ENCODE measurements around the gene KCNAB2. TPM values are rescaled to one million over a fixed set of nuclear protein-coding genes. Genes with fewer than 3 reads are reported as not detected.

KCNAB2 gene
- total and polyA plus RNA-seq, 4 donors: 1.8 to 5.9 (median 4.5) TPM

DNA sequence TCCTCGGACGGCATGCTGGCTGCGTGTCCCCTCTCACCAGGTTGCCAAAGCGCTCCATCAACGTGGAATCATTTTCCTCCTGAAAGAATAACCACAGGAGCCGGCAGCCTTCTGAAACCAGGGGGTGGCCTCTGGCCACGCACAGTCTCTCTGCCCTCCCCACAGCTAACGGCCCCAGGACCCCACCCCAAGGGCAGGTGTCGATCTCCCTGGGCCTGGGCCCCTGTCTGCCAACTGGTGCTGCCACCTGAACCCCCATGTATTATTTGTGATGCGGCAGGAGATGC lies 46.1 kb downstream of the KCNAB2 start:
- no peaks in the 10 kb centered on the region for H3K27me3 ChIP-seq (ENCODE audit: control insufficient read depth in 4 of 4, insufficient read depth in 4 of 4, low read length in 3 of 4)
- TF ChIP-seq REST (IDR thresholded peaks at IDR 0.05): no peak
- TF ChIP-seq JUND (IDR thresholded peaks at IDR 0.05): no peak
- no peak for TF ChIP-seq NR2F2 (IDR thresholded peaks at IDR 0.05)
- TF ChIP-seq SP1 (IDR thresholded peaks at IDR 0.05): no peak
- no peak for TF ChIP-seq FOXA1 (IDR thresholded peaks at IDR 0.05)
- TF ChIP-seq, protein P1, sequence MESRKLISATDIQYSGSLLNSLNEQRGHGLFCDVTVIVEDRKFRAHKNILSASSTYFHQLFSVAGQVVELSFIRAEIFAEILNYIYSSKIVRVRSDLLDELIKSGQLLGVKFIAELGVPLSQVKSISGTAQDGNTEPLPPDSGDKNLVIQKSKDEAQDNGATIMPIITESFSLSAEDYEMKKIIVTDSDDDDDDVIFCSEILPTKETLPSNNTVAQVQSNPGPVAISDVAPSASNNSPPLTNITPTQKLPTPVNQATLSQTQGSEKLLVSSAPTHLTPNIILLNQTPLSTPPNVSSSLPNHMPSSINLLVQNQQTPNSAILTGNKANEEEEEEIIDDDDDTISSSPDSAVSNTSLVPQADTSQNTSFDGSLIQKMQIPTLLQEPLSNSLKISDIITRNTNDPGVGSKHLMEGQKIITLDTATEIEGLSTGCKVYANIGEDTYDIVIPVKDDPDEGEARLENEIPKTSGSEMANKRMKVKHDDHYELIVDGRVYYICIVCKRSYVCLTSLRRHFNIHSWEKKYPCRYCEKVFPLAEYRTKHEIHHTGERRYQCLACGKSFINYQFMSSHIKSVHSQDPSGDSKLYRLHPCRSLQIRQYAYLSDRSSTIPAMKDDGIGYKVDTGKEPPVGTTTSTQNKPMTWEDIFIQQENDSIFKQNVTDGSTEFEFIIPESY (IDR thresholded peaks at IDR 0.05): no peak
- TF ChIP-seq RXRA (IDR thresholded peaks at IDR 0.05): no peak
- TF ChIP-seq HNF4A (conservative IDR thresholded peaks at IDR 0.05): no peak
- TF ChIP-seq FOXA2 (IDR thresholded peaks at IDR 0.05): no peak
- DNase-seq (ENCODE audit: low spot score): no peak
- H3K27ac ChIP-seq (ENCODE audit: low read depth in 1 of 2, low read length in 2 of 2): no peak overlapping the region
- H3K9me3 ChIP-seq (ENCODE audit: control insufficient read depth in 4 of 4, low read length in 3 of 4): no peaks in the 10 kb centered on the region
- no peak overlapping the region for H3K9ac ChIP-seq (ENCODE audit: low read depth in 1 of 2, low read length in 2 of 2)
- WGBS: 76% methylated on average over 10 of the region's 10 CpGs
- H3K36me3 ChIP-seq (ENCODE audit: control insufficient read depth in 4 of 4, insufficient read depth in 3 of 4, low read depth in 1 of 4, low read length in 3 of 4): no peaks in the 10 kb centered on the region
- H3K4me3 ChIP-seq (ENCODE audit: low read depth in 1 of 3, low read length in 3 of 3): no peak overlapping the region
- H3K4me1 ChIP-seq (ENCODE audit: control insufficient read depth in 4 of 4, insufficient read depth in 4 of 4, low read length in 3 of 4): no peaks in the 10 kb centered on the region

DNA sequence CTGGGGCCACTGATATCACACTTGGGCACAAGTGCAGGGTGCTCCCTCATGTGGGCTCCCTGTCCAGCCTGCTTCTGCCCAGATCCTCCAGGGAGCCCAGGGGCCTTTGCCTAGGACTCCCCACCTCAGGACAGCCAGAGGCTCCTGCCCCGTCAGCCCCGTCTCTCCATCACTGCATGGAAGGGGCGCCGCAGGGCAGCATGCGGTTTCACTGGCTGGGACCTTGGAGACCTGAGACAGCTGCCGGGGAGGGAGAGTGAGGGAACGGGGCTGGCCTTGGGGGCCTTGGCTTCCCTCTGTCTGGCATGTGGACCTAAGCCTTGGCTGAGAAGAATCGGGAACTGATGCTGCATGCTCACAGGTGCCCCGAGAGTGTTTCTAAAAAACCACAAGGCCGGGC lies 46.5 kb downstream of the KCNAB2 start:
- TF ChIP-seq FOXA2 (IDR thresholded peaks at IDR 0.05): no peak
- no peak for TF ChIP-seq FOXA1 (IDR thresholded peaks at IDR 0.05)
- no peak for TF ChIP-seq SP1 (IDR thresholded peaks at IDR 0.05)
- no peak for TF ChIP-seq TAF1 (conservative IDR thresholded peaks at IDR 0.05)
- no peak for TF ChIP-seq CTCF (IDR thresholded peaks at IDR 0.05; ENCODE audit: low read depth, low read length, missing input control)
- no peak for TF ChIP-seq MAX (IDR thresholded peaks at IDR 0.05)
- TF ChIP-seq HNF4A (conservative IDR thresholded peaks at IDR 0.05): no peak
- no peak for TF ChIP-seq HNF4G (IDR thresholded peaks at IDR 0.05)
- TF ChIP-seq, protein P1 (IDR thresholded peaks at IDR 0.05): no peak
- no peak for TF ChIP-seq RAD21 (IDR thresholded peaks at IDR 0.05)
- TF ChIP-seq REST (IDR thresholded peaks at IDR 0.05): no peak
- no peak for TF ChIP-seq RXRA (IDR thresholded peaks at IDR 0.05)
- TF ChIP-seq NR2F2 (IDR thresholded peaks at IDR 0.05): no peak
- TF ChIP-seq JUND (IDR thresholded peaks at IDR 0.05): no peak
- no peak for TF ChIP-seq YY1 (IDR thresholded peaks at IDR 0.05)
- no peak overlapping the region for H3K9ac ChIP-seq (ENCODE audit: low read depth in 1 of 2, low read length in 2 of 2)
- no peaks in the 10 kb centered on the region for H3K36me3 ChIP-seq (ENCODE audit: control insufficient read depth in 4 of 4, insufficient read depth in 3 of 4, low read depth in 1 of 4, low read length in 3 of 4)
- H3K4me1 ChIP-seq (ENCODE audit: control insufficient read depth in 4 of 4, insufficient read depth in 4 of 4, low read length in 3 of 4): no peaks in the 10 kb centered on the region
- no peak overlapping the region for H3K27ac ChIP-seq (ENCODE audit: low read depth in 1 of 2, low read length in 2 of 2)
- 80% methylated on average over 10 of the region's 10 CpGs for WGBS
- H3K4me3 ChIP-seq (ENCODE audit: low read depth in 1 of 3, low read length in 3 of 3): no peak overlapping the region
- no peaks in the 10 kb centered on the region for H3K27me3 ChIP-seq (ENCODE audit: control insufficient read depth in 4 of 4, insufficient read depth in 4 of 4, low read length in 3 of 4)
- H3K9me3 ChIP-seq (ENCODE audit: control insufficient read depth in 4 of 4, low read length in 3 of 4): no peaks in the 10 kb centered on the region
- no peak for DNase-seq (ENCODE audit: low spot score)

All from liver (tissue), 9 donors.